VCaP (cell line): ENCODE results near the gene TEAD1.

Experiments used
- H3K27ac ChIP-seq: fragments of 450-650 bp; 2 replicates; pipeline ENCODE4 v1.5.1; 2017
- TF ChIP-seq, protein P1 (sequence below): fragments of 450-650 bp; conservative IDR thresholded peaks from 2 replicates; pipeline ENCODE4 v1.5.1; 2017; ENCODE audit warnings: mild to moderate bottlenecking, moderate library complexity

The TEAD1 gene

DNA sequence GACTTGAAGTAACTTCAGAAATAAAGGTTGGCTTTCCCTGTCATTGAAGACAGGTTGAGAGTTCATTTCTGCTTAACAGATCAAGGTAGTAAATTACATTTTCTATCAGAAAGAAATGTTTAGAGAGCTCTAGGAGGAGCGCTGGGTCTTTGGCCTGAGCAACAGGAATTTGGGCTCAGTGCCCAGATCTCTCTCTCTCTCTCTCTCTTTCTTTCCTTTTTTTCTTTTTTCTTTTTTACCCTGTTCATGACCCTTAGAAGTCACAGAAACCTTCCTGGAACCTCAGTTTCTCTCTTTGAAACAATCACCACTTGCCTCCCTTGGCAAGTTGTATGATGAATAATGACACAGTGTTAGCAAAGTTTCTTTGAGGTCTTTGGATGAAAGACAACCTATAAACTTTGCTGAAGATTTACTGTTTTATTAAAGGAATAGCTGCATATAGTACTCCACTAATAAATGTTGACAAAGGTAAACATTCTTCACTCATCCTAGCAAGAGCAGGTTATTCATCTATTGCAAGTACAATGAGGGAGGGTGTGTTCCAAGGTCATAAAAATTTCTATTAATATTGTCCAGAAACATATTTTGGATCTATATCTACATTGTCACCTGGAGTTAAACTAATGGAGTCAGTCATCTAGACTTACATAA lies 299.4 kb downstream of the TEAD1 start:
- TF ChIP-seq, protein P1, sequence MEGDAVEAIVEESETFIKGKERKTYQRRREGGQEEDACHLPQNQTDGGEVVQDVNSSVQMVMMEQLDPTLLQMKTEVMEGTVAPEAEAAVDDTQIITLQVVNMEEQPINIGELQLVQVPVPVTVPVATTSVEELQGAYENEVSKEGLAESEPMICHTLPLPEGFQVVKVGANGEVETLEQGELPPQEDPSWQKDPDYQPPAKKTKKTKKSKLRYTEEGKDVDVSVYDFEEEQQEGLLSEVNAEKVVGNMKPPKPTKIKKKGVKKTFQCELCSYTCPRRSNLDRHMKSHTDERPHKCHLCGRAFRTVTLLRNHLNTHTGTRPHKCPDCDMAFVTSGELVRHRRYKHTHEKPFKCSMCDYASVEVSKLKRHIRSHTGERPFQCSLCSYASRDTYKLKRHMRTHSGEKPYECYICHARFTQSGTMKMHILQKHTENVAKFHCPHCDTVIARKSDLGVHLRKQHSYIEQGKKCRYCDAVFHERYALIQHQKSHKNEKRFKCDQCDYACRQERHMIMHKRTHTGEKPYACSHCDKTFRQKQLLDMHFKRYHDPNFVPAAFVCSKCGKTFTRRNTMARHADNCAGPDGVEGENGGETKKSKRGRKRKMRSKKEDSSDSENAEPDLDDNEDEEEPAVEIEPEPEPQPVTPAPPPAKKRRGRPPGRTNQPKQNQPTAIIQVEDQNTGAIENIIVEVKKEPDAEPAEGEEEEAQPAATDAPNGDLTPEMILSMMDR = peak; percentile 55
- peak overlapping the region; percentile 69 for H3K27ac ChIP-seq

DNA sequence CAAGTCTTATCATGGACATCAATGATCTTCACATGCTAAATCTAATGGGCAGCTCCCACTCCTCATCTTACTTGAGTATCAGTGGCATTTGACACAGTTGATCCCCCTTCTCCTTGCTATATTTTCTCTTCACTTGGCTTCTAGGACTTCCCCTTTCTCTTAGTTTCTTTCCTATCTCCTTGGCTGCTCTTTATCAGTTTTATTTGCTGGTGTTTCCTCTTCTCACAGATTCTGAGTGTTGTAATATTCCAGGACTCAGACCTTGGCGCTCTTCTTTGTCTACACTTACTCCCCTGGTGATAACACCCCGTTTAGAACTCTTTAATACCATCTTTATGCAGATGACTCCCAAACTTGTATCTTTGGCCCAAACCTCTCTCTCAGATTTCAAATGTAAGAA lies 301.0 kb downstream of the TEAD1 start:
- TF ChIP-seq, protein P1 = no peak
- H3K27ac ChIP-seq = peak overlapping the region; percentile 69; the same call in 1 of the 2 replicates

DNA sequence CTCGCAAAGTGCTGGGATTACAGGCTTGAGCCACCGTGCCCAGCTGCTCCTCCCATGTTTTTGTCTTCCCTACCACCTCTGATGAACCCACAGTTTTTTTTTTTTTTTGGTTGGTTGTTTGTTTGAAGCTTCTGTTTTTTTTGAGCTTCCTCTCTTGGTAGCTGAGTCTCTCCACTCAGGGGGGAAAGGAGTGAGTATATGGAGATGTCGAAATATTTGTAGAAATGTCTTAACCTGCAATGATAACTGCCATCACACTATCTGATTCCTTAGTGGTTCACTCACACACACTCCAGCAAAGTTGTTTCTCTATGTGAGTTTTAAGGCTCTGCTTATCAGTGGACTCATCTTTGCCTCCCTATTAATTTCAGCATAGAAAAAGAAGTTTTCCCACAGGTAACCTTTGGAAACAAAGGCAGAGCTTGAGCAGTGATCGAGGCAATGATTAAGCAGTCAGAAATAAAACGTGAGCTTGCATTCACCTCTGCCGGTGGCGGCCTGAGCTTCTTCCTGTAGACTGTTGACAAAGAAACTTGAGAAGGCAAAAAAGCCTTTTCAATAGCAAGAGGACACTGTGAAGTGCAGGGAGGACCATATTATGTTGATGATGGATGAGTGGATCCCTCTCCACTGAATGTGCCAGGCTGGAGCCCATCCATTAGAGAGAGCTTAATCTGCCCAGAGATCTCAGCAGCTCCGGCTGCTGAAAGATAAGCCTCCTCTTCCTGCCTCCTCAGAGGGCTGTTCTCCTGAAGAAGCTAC lies 305.9 kb downstream of the TEAD1 start:
- H3K27ac ChIP-seq = peak overlapping the region; percentile 58
- TF ChIP-seq, protein P1 = no peak

DNA sequence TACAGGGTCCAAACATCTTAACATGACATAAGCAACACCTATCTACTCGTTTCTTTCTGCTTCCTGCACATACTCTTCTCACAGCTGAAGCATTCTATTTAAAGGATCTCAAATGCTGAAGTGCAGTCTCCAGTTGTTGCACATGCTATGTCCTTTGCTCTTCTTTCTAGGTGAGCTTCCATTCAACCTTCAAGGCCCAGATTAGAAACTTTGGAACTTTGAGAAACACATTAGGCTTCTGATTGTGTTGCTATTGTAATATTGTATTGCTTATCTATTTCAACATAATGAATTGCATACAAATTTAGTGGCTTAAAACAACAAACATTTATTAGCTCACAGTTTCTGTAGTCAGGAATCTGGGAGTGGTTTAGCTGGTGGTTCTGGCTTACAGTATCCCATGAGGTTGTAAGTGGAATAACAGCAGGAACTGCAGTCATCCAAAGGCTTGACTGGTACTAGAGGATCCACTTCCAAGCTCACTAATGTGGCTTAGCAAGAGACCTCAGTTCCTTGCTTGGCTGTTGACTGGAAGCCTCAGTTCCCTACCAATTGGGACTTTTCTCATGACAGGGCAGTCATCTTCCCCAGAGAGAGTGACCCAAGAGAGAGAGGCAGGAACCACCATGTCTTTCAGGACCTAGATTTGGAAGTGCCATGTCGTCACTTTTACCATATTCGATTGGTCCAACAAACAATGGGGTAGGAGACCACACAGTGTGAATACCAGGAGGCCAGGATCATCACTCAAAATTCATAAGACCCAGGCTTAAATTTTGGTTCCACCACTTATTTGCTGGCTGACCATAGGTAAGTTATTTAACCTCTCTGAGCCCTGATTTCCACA lies 307.7 kb downstream of the TEAD1 start:
- no peak overlapping the region for H3K27ac ChIP-seq
- TF ChIP-seq, protein P1 = no peak

DNA sequence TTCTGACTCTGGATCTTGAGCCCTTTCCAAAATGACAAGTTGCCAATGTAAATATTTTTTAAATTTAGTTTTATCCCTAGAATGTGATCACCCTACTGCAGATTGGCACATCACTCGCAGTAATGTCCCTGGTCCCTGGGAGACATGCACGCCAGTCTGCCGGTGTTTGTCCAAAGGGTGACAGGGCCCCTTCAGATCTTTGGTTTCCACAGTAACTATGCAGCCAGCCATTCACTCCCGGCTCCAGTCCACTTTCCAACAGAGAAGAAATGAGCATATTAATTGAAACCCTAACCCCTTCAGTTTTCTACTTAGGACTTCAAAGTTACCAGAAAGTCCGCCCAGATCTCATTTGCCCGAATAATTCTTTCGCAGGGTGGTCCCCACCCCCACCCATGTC lies 309.1 kb downstream of the TEAD1 start:
- TF ChIP-seq, protein P1 = no peak
- peak overlapping the region; percentile 11; the same call in 1 of the 2 replicates for H3K27ac ChIP-seq

DNA sequence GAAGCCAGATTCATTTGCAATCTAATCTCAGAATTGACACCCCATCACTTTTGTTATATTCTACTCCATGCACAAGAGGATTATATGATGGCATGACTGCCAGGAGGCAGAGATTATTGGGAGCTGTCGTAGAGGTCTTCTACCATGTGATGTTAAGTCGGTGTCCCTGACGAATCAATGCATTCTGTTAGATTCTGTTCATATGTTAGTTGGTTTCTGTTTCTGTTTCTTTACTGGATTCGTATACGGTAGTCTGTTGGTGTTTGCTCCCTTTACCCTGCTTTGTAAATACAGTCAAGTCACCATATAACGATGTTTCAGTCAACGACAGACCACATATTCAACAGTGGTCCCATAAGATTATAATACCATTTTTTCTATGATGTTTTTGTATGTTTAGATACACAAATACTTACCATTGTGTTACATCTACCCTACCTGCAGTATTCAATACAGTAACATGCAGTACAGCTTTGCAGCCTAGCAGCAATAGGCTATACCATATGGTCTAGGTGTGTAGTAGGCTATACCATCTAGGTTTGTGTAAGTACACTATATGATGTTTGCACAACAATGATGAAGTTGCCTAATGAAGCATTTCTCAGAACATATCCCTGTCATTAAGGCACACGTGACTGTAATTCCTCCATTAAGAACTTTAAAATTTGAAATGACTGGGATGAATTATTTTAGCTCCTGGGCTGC lies 312.1 kb downstream of the TEAD1 start:
- TF ChIP-seq, protein P1 = no peak
- H3K27ac ChIP-seq = no peak overlapping the region
